Measurements from ENCODE around the gene KNTC1. TPM values are rescaled to one million over a fixed set of nuclear protein-coding genes. Genes with fewer than 3 reads are reported as not detected.

KNTC1 gene
- total and polyA plus RNA-seq, 9 donors = 4.7 to 15.9 (median 8.6) TPM

GRCh38 chr12:122523280-122523679, 3.8 kb upstream of the KNTC1 start:
- TF ChIP-seq, protein P1, sequence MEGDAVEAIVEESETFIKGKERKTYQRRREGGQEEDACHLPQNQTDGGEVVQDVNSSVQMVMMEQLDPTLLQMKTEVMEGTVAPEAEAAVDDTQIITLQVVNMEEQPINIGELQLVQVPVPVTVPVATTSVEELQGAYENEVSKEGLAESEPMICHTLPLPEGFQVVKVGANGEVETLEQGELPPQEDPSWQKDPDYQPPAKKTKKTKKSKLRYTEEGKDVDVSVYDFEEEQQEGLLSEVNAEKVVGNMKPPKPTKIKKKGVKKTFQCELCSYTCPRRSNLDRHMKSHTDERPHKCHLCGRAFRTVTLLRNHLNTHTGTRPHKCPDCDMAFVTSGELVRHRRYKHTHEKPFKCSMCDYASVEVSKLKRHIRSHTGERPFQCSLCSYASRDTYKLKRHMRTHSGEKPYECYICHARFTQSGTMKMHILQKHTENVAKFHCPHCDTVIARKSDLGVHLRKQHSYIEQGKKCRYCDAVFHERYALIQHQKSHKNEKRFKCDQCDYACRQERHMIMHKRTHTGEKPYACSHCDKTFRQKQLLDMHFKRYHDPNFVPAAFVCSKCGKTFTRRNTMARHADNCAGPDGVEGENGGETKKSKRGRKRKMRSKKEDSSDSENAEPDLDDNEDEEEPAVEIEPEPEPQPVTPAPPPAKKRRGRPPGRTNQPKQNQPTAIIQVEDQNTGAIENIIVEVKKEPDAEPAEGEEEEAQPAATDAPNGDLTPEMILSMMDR (IDR thresholded peaks at IDR 0.05) = no peak
- TF ChIP-seq EP300 (IDR thresholded peaks at IDR 0.05) (no peak), POLR2A (IDR thresholded peaks at IDR 0.05) (no peak)
- Histone ChIP-seq H3K27me3 (no peaks in the 10 kb centered on the region), H3K9me3 (no peaks in the 10 kb centered on the region), H3K4me3 (no peak overlapping the region), H3K27ac (no peak overlapping the region), H3K4me1 (ENCODE audit: insufficient read depth) (peaks cover 9% of the 10 kb centered on the region), H3K36me3 (no peaks in the 10 kb centered on the region)
- DNase-seq = no peak
- WGBS, 3 donors = 29 to 45% (median 33%) methylated on average over 8 of the region's 8 CpGs
- intact Hi-C loops (cut with DNase I) = no loop called here

DNA sequence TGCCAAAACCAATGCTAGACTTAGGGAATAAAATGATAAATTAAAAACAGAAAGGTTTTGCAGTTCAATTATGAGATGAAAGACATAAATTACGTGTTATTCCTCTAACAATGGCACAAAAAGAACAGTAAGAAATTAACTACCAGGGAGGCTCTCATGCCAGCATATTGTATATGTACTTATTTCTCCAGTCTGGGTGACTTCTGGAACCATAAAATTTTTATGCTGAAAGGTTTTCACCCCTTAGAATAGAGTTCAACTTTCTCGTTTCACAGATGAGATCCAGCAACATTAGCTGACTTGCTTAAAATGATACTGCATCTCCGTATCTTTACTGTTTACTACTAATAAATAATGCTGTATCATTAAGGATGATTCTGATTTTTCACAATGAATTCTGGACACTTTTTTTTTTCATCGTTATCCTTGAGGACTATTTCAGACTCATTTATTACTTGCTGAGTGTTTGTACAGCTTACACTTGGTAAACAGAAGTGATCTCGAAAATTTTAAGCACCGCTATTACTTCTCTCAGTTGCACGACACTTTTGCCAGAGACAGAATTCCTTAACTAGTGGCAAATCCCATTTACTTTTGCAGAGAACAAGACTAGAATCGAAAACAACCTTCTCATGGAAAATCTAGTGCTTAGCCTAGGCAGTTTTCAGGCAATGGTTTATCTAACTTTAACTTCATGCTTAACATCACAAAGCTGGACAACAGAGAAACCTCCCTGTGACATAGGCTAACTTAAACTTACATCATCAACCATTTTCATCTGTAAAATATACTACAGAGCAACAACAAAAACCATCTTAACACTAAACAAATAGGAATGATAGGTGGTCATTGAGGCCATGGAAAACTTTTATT, 3.0 kb upstream of the KNTC1 start:
- intact Hi-C loops (cut with DNase I) = loop anchor here in 1 of 4 donors (2.0 kb wide), 1 partner anchor 23 kb away; the partner anchor contains the start of gene ZCCHC8
- Histone ChIP-seq H3K27me3 (no peaks in the 10 kb centered on the region), H3K27ac (no peak overlapping the region), H3K4me3 (peak overlapping the region; percentile 84), H3K4me1 (ENCODE audit: insufficient read depth) (peaks cover 9% of the 10 kb centered on the region), H3K36me3 (no peaks in the 10 kb centered on the region), H3K9me3 (no peaks in the 10 kb centered on the region)
- no peak for DNase-seq
- TF ChIP-seq EP300 (IDR thresholded peaks at IDR 0.05) = no peak
- TF ChIP-seq POLR2A (IDR thresholded peaks at IDR 0.05) = no peak
- TF ChIP-seq, protein P1 (IDR thresholded peaks at IDR 0.05) = no peak
- 10 to 11% (median 10%) methylated on average over 8 of the region's 8 CpGs for WGBS, 3 donors

DNA sequence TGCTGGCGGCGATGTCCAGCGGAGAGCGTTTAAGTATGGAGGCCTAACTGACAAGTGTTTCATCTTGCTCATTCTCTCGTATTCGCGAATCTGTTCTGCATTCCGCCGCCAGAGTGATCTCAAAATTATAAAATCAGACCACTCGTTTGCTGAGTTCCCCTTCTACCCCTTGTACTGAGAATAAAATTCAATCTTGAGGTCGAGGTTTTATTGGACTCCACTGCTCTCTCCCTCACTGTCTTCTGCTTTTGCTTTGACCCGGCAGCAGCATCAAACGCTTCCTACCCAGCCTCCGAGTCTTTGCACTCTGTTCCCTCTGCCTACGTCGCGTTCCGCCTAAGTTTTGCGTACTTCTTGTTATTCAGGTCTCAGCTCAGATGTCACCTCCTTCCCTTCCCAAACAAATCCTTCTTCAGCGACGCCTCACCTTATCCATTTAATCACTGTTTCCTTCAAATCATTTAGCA, 462 bp downstream of the KNTC1 start:
- TF ChIP-seq EP300 (IDR thresholded peaks at IDR 0.05) = no peak
- Histone ChIP-seq H3K27me3 (no peaks in the 10 kb centered on the region), H3K9me3 (no peaks in the 10 kb centered on the region), H3K27ac (peak overlapping the region in 1 of 2 donors; percentile 94), H3K4me1 (ENCODE audit: insufficient read depth) (peaks cover 7% of the 10 kb centered on the region), H3K4me3 (peak overlapping the region; percentile 41), H3K36me3 (no peaks in the 10 kb centered on the region)
- intact Hi-C loops (cut with DNase I) = no loop called here
- 0 to 1% (median 0%) methylated on average over 21 of the region's 21 CpGs for WGBS, 3 donors
- no peak for DNase-seq

- TF ChIP-seq EP300 (IDR thresholded peaks at IDR 0.05) = no peak
- TF ChIP-seq, protein P1 (IDR thresholded peaks at IDR 0.05) = no peak
- TF ChIP-seq POLR2A (IDR thresholded peaks at IDR 0.05) = no peak
- Histone ChIP-seq H3K36me3 (no peaks in the 10 kb centered on the region), H3K4me1 (ENCODE audit: insufficient read depth) (peaks cover 3% of the 10 kb centered on the region), H3K9me3 (no peaks in the 10 kb centered on the region), H3K27me3 (no peaks in the 10 kb centered on the region), H3K27ac (no peak overlapping the region), H3K4me3 (no peak overlapping the region)
- intact Hi-C loops (cut with DNase I) = no loop called here
- WGBS, 3 donors = 92 to 98% (median 92%) methylated on average over 7 of the region's 7 CpGs
- DNase-seq = no peak
Measured at GRCh38 chr12:122528582-122528981, 1.5 kb downstream of the KNTC1 start.

DNA sequence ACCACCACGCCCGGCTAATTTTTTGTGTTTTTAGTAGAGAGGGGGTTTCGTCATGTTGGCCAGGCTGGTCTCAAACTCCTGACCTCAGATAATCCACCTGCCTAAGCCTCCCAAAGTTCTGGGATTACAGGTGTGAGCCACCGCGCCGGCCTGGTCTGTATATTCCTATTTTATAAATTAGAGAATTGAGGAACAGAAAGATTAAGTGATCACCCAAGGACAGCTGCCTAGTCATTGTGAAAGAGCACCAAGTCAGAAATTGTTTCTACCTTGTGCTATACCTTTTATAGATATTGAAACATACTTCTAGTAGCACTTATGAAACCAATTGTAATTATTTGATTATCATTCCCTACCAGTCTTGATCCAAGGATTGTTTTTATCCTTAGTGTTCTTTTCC, 1.9 kb downstream of the KNTC1 start:
- H3K9me3 ChIP-seq = no peaks in the 10 kb centered on the region
- no peak for DNase-seq
- WGBS, 3 donors = 96 to 98% (median 96%) methylated on average over 6 of the region's 6 CpGs
- TF ChIP-seq, protein P1 (IDR thresholded peaks at IDR 0.05) = no peak
- TF ChIP-seq POLR2A (IDR thresholded peaks at IDR 0.05) (no peak), EP300 (IDR thresholded peaks at IDR 0.05) (no peak)
- intact Hi-C loops (cut with DNase I) = no loop called here
- H3K27ac ChIP-seq = no peak overlapping the region
- H3K36me3 ChIP-seq = no peaks in the 10 kb centered on the region
- no peak overlapping the region for H3K4me3 ChIP-seq
- no peaks in the 10 kb centered on the region for H3K27me3 ChIP-seq
- H3K4me1 ChIP-seq (ENCODE audit: insufficient read depth) = peaks cover 3% of the 10 kb centered on the region
